H1 (cell line): Measurements from ENCODE around the gene BAD. TPM values are rescaled to one million over a fixed set of nuclear protein-coding genes. Genes with fewer than 3 reads are reported as not detected.

Experiments used
- CTCF ChIA-PET: fragments of 300-600 bp; sonication (Branson Sonifier 250); formaldehyde crosslinking; loops from one replicate; lab custom pipeline; 2021; ENCODE audit not compliant: partially characterized antibody; lab: Charles Lee
- POLR2A ChIA-PET: fragments of 300-600 bp; sonication (Branson Sonifier 250); formaldehyde crosslinking; loops from one replicate; lab custom pipeline; 2021; ENCODE audit warnings: inconsistent platforms; ENCODE audit not compliant: partially characterized antibody; lab: Charles Lee
- DNase-seq, 2 experiments: peaks; one replicate each; pipeline versions ENCODE4 v3.0.0 to v3.0.0-alpha.2; 2010 to 2022; ENCODE audit warnings: low spot score in 2 of 2, low read depth in 1 of 2, mixed read lengths in 1 of 2
- FAIRE-seq: peaks from 2 replicates; lab custom pipeline; 2011; peaks lifted over from hg19 to GRCh38; lab: Jason Lieb, UNC
- H2AFZ ChIP-seq: 2 replicates; pipeline ENCODE4 v1.8.1; 2012; ENCODE audit warnings: low read length, inconsistent platforms
- H2AK5ac ChIP-seq: 2 replicates; pipeline ENCODE4 v1.6.1; 2013; ENCODE audit warnings: low read depth, low read length
- H2BK120ac ChIP-seq: replicated peaks from 2 replicates; pipeline ENCODE3; 2013; ENCODE audit warnings: low read depth, low read length, inconsistent platforms
- H2BK12ac ChIP-seq: 2 replicates; pipeline ENCODE4 v1.6.1; 2013; ENCODE audit warnings: low read depth, low read length
- H2BK15ac ChIP-seq: 2 replicates; pipeline ENCODE4 v1.6.1; 2013; ENCODE audit warnings: low read length
- H2BK20ac ChIP-seq: 2 replicates; pipeline ENCODE4 v1.6.1; 2013; ENCODE audit warnings: low read length
- H2BK5ac ChIP-seq: 2 replicates; pipeline ENCODE4 v1.6.1; 2013; ENCODE audit warnings: low read depth, low read length
- H3K14ac ChIP-seq: 2 replicates; pipeline ENCODE4 v1.6.1; 2013; ENCODE audit warnings: inconsistent platforms; ENCODE audit not compliant: insufficient read length
- H3K18ac ChIP-seq: 2 replicates; pipeline ENCODE4 v1.6.1; 2013; ENCODE audit warnings: low read length; ENCODE audit errors: extremely low read depth
- H3K23ac ChIP-seq: 2 replicates; pipeline ENCODE4 v1.6.1; 2013; ENCODE audit warnings: inconsistent platforms; ENCODE audit not compliant: insufficient read length
- H3K23me2 ChIP-seq: 2 replicates; pipeline ENCODE4 v1.6.1; 2013; ENCODE audit warnings: low read depth, low read length
- H3K27ac ChIP-seq: 2 replicates; pipeline ENCODE4 v1.6.1; 2011; ENCODE audit warnings: low read depth, low read length, inconsistent platforms
- H3K27me3 ChIP-seq, 4 experiments: replicated peaks in 1 of 4; 1 replicate in 1 of 4; 2 replicates in 3 of 4; pipeline versions ENCODE4 v1.6.1 to v1.8.1; 2011 to 2013; ENCODE audit warnings: low read length in 3 of 4, mild to moderate bottlenecking in 3 of 4, inconsistent platforms in 2 of 4, mixed read lengths in 2 of 4, moderate library complexity in 1 of 4; ENCODE audit not compliant: control insufficient read depth in 3 of 4, insufficient read depth in 3 of 4; ENCODE audit errors: extremely low read depth in 1 of 4
- H3K36me3 ChIP-seq, 4 experiments: 2 replicates each; pipeline versions ENCODE4 v1.6.1 to v1.8.1; 2011 to 2013; ENCODE audit warnings: mild to moderate bottlenecking in 4 of 4, low read length in 3 of 4, moderate library complexity in 2 of 4, control low read depth in 1 of 4, inconsistent platforms in 1 of 4; ENCODE audit not compliant: insufficient read depth in 4 of 4, control insufficient read depth in 2 of 4
- H3K4ac ChIP-seq: replicated peaks from 2 replicates; pipeline ENCODE3; 2013; ENCODE audit warnings: low read length, low read depth, mixed read lengths, inconsistent platforms; ENCODE audit not compliant: insufficient read length
- H3K4me1 ChIP-seq, 4 experiments: replicated peaks in 1 of 4; 1 replicate in 1 of 4; 2 replicates in 3 of 4; pipeline versions ENCODE4 v1.6.1 to v1.8.1; 2011 to 2013; ENCODE audit warnings: low read length in 3 of 4, inconsistent platforms in 2 of 4, mixed read lengths in 1 of 4; ENCODE audit not compliant: insufficient read depth in 4 of 4, control insufficient read depth in 3 of 4
- H3K4me2 ChIP-seq, 2 experiments: 2 replicates each; pipeline versions ENCODE4 v1.6.1 to v1.8.1; 2011 to 2013; ENCODE audit warnings: low read depth in 2 of 2, low read length in 2 of 2, control low read depth in 1 of 2, inconsistent platforms in 1 of 2, mild to moderate bottlenecking in 1 of 2; ENCODE audit not compliant: insufficient read depth in 1 of 2
- H3K4me3 ChIP-seq, 4 experiments: fragments of 200-600, 300-600 bp in 1 of 4; sonication (generic), shearing (Covaris generic), sonication (Bioruptor Twin) in 1 of 4; 2 replicates each; pipeline versions ENCODE4 v1.5.1 to v1.8.1; 2011 to 2016; ENCODE audit warnings: low read length in 4 of 4, low read depth in 3 of 4, control low read depth in 2 of 4, inconsistent platforms in 2 of 4, mild to moderate bottlenecking in 2 of 4, mixed read lengths in 1 of 4, moderate library complexity in 1 of 4; ENCODE audit not compliant: insufficient read depth in 2 of 4; ENCODE audit errors: extremely low read depth in 1 of 4
- H3K56ac ChIP-seq: replicated peaks from 2 replicates; pipeline ENCODE3; 2013; ENCODE audit warnings: low read depth, mild to moderate bottlenecking, mixed read lengths, low read length, inconsistent platforms; ENCODE audit not compliant: insufficient read length
- H3K79me1 ChIP-seq: 2 replicates; pipeline ENCODE4 v1.6.1; 2013; ENCODE audit warnings: low read depth, low read length, control low read depth
- H3K79me2 ChIP-seq, 2 experiments: 2 replicates each; pipeline versions ENCODE4 v1.6.1 to v1.8.1; 2012 to 2013; ENCODE audit warnings: low read length in 2 of 2, mild to moderate bottlenecking in 2 of 2, inconsistent platforms in 1 of 2; ENCODE audit not compliant: insufficient read depth in 2 of 2, control insufficient read depth in 1 of 2
- H3K9ac ChIP-seq, 4 experiments: replicated peaks in 1 of 4; 1 replicate in 1 of 4; 2 replicates in 3 of 4; pipeline versions ENCODE4 v1.6.1 to v1.8.1; 2011 to 2013; ENCODE audit warnings: low read depth in 3 of 4, low read length in 3 of 4, control low read depth in 2 of 4, mild to moderate bottlenecking in 2 of 4, moderate library complexity in 2 of 4, inconsistent platforms in 1 of 4; ENCODE audit errors: extremely low read depth in 1 of 4
- H3K9me3 ChIP-seq, 2 experiments: 2 replicates each; pipeline versions ENCODE4 v1.6.1 to v1.8.1; 2012 to 2013; ENCODE audit warnings: mild to moderate bottlenecking in 2 of 2, moderate library complexity in 2 of 2, control low read depth in 1 of 2, inconsistent platforms in 1 of 2, low read depth in 1 of 2, low read length in 1 of 2, mixed read lengths in 1 of 2; ENCODE audit not compliant: insufficient read depth in 2 of 2
- H4K20me1 ChIP-seq, 2 experiments: replicated peaks in 1 of 2; 2 replicates each; pipeline versions ENCODE3 to v1.8.1; 2011 to 2013; ENCODE audit warnings: inconsistent platforms in 2 of 2, low read length in 2 of 2, mild to moderate bottlenecking in 1 of 2; ENCODE audit not compliant: insufficient read depth in 2 of 2, control insufficient read depth in 1 of 2
- H4K5ac ChIP-seq: 2 replicates; pipeline ENCODE4 v1.6.1; 2013; ENCODE audit warnings: low read length, low read depth, mixed read lengths, inconsistent platforms; ENCODE audit not compliant: insufficient read length
- H4K8ac ChIP-seq: 2 replicates; pipeline ENCODE4 v1.8.0; 2013; ENCODE audit warnings: mild to moderate bottlenecking, moderate library complexity, low read length, inconsistent platforms; ENCODE audit not compliant: insufficient read depth; ENCODE audit errors: extremely low read depth
- H4K91ac ChIP-seq: replicated peaks from 2 replicates; pipeline ENCODE3; 2013; ENCODE audit warnings: low read length, mixed read lengths, inconsistent platforms; ENCODE audit not compliant: insufficient read length
- CBX5 ChIP-seq: fragments of 300-800, 300-1000 bp; sonication (generic); IDR thresholded peaks from 2 replicates; pipeline ENCODE4 v1.7.1; 2016; ENCODE audit warnings: antibody characterized with exemption, low read length, low read depth
- KDM1A ChIP-seq: fragments of 200-600, 300-600 bp; sonication (generic); IDR thresholded peaks from 2 replicates; pipeline ENCODE4 v1.7.1; 2016; ENCODE audit warnings: mild to moderate bottlenecking, low read length, borderline replicate concordance
- WGBS, 2 experiments: shearing (Covaris generic) in 1 of 2; methylation state at CpG; one replicate each; pipeline versions ENCODE4 v1.1.6 to v1.1.7; 2013 to 2015; ENCODE audit warnings: low lambda C conversion rate in 2 of 2, mixed read lengths in 2 of 2, inconsistent platforms in 1 of 2, low coverage in 1 of 2, missing lambda C conversion rate in 1 of 2; ENCODE audit not compliant: insufficient replicate concordance in 2 of 2, insufficient coverage in 1 of 2, insufficient read length in 1 of 2; ENCODE audit errors: extremely low coverage in 1 of 2, missing lambda C conversion rate in 1 of 2; 5-methylcytosine and 5-hydroxymethylcytosine counted together
- polyA plus RNA-seq, 7 experiments: library from polyadenylated mRNA; depleted of rRNA in 3 of 7; stranded (reverse) in 5 of 7; unstranded in 2 of 7; fragments of >200 nt in 5 of 7; fragments of 200-250 nt in 2 of 7; gene quantifications; 1 replicate in 5 of 7; 2 replicates in 1 of 7; 4 replicates in 1 of 7; pipeline versions ENCODE4 v1.2.1 to v1.2.3, GENCODE V29; 2011 to 2013; ENCODE audit warnings: missing spikeins in 2 of 7, mixed read lengths in 2 of 7
- total RNA-seq: library from RNA; stranded (reverse); fragmentation: NEBNext Ultra II Directional; extraction: Animal tissue kit (Norgen Biotek cat#: 25700); gene quantifications from 2 replicates; pipeline ENCODE4 v1.2.1, GENCODE V29; 2021

The BAD gene
- total and polyA plus RNA-seq, 2 of the 8 experiments (the other 6 are each of a cell fraction or from before 2014, with no cell fraction given): 23.1 to 33.7 TPM

GRCh38 chr11:64235437-64236161 lies 48.9 kb downstream of the BAD start:
- no peak overlapping the region for H3K27ac ChIP-seq
- no peak for FAIRE-seq
- CTCF ChIA-PET: interaction anchor here (0.6 to 8.6 kb wide), 5 partner anchors 16 to 36 kb away, joined by 3 to 51 read pairs (median 7); partner anchors contain the start of genes FERMT3 and PLCB3

More at GRCh38 chr11:64235437-64236161, 48.9 kb downstream of the BAD start:
- DNase-seq: no peak
- Histone ChIP-seq H4K5ac (no peak overlapping the region), H4K8ac (no peak overlapping the region), H3K4ac (no peak overlapping the region), H3K36me3 (peaks cover 0 to 5% (median 1%) of the 10 kb centered on the region in 4 experiments; a peak in 1 of 8 replicates), H3K79me2 (no peaks in the 10 kb centered on the region), H4K20me1 (peaks cover 0 to 6% of the 10 kb centered on the region in 2 experiments), H2BK12ac (no peak overlapping the region), H3K4me2 (peak overlapping the region; percentile 50 to 87), H2BK5ac (no peak overlapping the region), H3K4me3 (peak overlapping the region; percentile 39 to 70 (median 52)), H2BK15ac (no peak overlapping the region), H3K23me2 (peaks cover 16% of the 10 kb centered on the region), H3K9me3 (no peaks in the 10 kb centered on the region), H3K18ac (no peak overlapping the region), H4K91ac (no peak overlapping the region), H3K27me3 (peaks cover 0 to 12% (median 6%) of the 10 kb centered on the region in 4 experiments; a peak in 4 of 7 replicates), H3K9ac (no peak overlapping the region; a peak in 1 of 7 replicates), H3K56ac (no peak overlapping the region), H2AK5ac (no peak overlapping the region), H2AFZ (no peak overlapping the region), H2BK120ac (no peak overlapping the region), H3K4me1 (peaks cover 0 to 19% (median 7%) of the 10 kb centered on the region in 4 experiments; a peak in 6 of 7 replicates), H3K23ac (no peak overlapping the region), H2BK20ac (no peak overlapping the region), H3K14ac (no peak overlapping the region), H3K79me1 (no peaks in the 10 kb centered on the region; the same call in 1 of the 2 replicates)
- TF ChIP-seq KDM1A (0 out of 2 replicates have a peak, but pooled peaks have one; percentile 64), CBX5 (no peak)
- WGBS, 2 experiments: 90% methylated on average over 12 of the region's 12 CpGs; no CpG with 5 or more reads in 1 of the 2 experiments
- POLR2A ChIA-PET: interaction anchor here (0.6 to 11.9 kb wide), 7 partner anchors 11 to 162 kb away, joined by 3 to 190 read pairs (median 5); partner anchors contain the start of genes FKBP2, PLCB3 and PPP1R14B
